GM21360 (cell line): ENCODE measurements around the gene CARNS1.
A peak's percentile ranks its signal among the peaks of the same experiment; 100 is the strongest.

Source experiments
- ATAC-seq: cut with Tn5 transposase; IDR thresholded peaks from one replicate; pipeline ENCODE4 v1.9.1; 2021; ENCODE audit warnings: mild to moderate bottlenecking, moderate library complexity; ENCODE audit not compliant: unreplicated experiment

Gene CARNS1

DNA sequence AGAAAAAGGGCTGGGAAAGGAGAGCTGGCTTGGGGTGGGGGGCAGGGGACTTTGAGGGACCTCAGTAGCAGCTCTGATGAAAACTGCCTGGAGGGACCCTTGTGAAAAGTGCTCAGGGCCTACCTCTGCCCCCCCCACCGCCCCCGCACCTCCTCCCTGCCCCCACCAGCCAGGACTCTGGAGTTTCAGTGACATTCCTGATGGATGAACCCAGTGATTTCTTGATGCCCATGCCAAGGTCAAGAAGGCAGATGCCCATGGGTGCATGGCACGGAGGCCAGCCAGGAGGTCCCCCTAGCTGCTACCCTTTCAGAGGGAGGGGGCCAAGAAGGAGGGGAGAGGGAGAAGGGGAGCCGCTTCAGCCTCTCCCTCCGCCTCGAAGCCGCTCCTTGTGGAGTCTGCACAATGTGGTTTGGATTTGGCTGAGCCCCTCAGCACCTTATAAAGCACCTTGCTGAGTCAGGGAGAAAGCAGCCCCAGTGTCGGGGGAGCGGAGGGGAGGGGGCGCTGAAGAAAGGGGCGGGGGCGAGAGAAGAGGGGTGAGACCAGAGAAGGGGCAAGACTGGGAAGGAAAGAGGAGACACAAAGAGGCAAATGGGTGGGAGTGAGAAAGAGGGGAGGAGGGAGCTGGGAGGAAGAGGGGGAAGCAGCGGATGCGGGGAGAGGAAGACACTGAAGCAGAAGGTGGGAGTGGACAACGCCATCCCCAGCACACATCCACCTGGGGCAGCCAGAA is 40.0 kb upstream of the CARNS1 start:
- no peak for ATAC-seq

DNA sequence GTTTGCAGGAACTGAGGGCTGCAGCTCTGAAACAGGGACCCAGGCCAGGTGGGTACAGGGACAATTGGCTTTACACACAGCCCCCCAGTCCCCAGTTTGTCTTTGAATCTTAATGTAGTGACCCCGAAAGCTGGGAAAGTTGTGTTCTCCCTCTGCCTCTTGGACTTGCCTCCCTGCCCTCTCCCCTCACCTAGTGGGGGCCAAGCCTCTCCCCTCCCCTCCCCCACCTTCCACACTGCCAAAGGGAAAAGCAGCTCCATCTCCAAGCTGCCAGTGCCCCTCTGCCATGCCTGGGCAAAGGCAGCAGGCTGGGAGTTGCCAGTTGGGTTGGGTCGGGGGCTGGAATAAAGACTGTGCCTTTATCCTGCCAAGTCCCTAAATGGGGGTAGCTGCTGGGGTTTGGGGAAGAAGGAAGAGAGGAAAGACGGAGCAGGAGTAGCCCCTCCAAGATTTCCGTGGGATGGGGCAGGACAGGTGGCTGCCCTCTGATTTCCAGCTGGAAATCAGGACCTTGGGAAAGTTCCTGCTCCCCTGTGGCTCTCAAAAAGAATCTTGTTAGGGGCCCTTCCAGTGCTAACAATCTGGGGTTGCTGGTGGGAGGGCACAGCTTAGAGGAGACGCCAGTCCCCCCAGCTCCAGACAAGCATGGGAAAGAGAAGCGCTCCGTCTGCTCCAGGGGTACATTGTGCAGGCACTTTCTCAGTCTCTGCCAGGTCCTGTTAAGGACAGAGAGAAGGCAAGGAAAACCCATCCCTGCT is 39.2 kb upstream of the CARNS1 start:
- ATAC-seq, result no peak

GRCh38 chr11:67376873-67377808 is 38.3 kb upstream of the CARNS1 start:
- no peak for ATAC-seq

GRCh38 chr11:67378544-67378943 is 36.9 kb upstream of the CARNS1 start:
- ATAC-seq, result no peak

DNA sequence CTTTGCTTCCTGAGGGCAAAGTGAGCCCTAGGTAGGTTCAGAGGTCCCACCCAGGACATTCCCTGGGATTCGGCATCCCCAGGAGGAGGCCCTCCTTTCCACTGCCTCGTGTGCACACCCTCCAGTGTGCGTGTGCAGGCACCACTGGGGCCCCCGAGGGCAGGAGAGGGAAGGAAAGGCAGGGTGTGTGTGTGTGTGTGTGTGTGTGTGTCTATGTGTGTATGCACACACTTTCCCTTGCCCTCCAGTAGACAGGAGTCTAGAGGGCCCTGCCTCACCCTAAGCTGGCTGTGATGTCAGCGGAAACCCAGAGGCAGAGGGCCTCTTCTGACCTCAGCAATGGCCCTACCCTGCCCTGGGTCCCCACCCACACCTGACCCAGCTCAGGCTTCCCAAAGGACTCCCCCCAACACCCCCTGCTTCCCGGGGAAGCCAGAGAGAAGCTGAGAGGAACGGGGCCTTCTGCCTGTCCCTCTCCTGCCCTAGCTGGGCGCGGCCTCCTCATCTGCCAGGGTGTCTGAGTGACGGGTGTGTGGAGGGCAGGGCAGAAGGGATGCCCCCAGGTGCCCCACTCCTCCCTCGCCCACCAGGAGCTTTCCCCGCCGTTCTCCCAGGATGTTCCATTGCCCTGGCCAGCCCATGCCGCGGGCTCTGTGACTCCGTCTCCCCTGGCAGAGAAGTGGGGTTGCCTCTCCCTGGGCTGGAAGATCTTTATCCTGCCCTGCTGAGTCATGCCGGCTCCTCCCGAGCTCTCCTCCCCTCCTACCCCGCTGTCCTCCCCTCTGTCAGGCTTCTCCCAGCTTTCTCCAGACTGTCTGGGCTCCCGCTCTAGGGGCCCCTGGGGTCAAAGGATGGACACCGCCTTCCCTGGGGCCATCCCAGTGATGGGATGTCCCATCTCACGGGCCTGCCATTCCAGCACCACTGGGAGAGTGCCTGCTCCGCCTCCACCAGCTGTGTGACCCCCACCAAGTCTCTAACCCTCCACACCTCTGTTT is 36.1 kb upstream of the CARNS1 start:
- no peak for ATAC-seq

DNA sequence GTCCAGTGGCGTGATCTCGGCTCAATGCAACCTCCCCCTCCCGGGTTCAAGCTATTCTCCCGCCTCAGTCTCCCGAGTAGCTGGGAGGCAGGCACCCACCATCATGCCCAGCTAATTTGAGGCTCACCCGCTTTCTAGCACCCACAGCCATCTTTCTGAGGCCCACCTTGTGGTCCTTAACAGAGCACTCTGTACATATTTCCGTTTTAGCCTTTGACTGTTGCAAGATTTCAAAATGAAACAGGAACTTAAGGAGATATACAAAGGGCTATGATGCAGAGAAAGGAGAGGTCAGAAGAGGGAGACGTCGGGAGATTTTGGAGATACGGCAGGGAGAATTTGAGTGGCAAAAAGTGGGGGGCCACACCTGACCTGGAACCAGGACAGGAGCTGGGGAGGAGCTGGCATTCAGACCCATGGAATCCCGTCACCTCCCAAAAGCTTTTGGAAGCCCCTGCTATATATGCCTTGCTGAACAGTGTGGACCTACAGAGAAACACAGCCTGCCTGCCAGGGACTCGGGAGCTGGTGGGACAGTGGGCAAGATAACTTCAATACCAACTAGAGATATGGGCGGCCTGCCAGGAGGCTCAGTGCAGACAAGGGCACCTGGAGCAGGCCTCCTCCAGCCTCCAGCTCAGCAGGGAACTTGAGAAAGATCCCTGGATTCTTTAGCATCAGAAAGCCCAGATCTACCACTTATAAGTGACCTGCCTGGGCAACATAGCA is 34.1 kb upstream of the CARNS1 start:
- no peak for ATAC-seq

GRCh38 chr11:67382276-67383136 is 33.0 kb upstream of the CARNS1 start:
- ATAC-seq, result no peak

DNA sequence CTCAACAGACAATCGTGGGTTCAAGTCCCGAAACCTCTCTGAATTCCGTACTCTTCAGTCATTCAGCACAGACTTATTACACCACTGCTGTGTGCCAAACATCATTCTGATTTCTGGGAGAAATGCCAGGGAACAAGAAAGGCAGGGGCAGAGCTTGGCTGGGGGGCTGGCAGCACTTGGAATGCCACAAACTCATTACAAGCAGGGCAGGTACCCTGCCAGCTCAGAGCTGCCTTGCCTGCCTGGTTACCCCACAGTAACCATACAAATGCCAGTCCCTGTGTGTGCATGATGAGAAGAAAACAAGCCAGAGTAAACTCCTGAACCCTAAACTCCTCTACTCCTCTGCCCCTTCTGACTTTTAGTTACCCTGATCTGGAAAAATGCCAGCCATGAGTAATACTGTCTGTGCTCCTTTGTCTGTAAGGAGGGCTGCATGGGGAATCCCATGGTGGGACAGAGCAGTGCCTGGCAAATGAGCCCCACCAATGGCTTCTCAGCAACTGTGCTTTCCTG is 30.6 kb upstream of the CARNS1 start:
- ATAC-seq, result no peak

DNA sequence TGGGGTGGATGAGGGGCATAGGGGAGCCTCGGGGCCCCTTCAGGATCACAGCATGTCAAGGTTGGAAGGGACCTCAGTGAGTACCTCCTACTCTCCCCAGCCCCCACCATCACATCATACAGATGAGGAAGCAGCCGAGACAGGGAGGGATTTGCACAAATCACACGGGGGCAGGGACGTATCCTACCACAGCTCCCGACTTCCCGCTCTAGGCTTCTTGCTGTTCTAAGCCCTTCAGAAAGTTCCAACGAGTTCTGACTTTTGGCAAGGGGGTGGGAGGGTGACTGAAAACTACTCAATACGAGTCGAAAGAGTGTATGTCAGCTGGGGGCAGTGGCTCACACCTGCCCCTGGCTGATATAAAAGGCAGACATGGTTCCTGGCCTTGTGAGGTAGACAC is 28.4 kb upstream of the CARNS1 start:
- ATAC-seq, result no peak

DNA sequence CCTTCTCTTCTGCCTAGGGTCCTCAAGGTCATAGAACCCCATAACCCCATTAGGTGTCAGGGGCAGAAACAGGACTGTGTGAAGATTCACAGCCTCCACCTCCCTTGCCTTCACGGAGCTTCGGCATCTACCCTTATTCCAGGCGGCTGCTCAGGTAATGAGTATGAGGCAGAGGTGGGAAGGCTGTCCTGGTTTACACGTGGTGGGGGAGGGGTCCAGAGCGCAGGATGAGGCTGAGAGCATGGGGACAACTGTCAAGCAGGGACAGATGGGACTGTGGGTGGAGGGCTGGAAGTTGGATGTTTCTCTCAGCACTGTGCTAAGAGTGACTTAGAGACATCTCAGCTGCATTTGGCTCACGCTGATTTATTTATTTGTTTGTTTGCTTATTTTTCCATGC is 28.0 kb upstream of the CARNS1 start:
- no peak for ATAC-seq

DNA sequence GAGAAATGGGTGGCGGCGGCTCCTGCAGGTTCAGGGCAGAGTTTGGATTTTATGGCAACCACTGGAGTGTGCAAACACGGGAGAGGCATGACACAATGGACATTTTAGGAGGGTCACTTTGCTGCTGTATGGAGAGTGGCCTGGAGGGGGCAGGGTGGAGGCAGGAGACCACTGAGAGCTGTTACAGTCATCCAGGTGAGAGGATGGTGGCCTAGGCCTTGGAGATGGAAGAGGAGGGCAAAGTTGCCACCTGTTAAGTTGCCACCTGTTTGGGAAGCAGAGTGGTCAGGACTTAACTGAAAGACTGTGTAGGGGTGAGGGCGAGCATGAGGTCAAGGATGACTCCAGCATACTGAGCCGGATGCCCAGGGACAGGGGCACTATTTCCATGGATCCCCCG is 26.0 kb upstream of the CARNS1 start:
- no peak for ATAC-seq

- no peak for ATAC-seq
Measured at GRCh38 chr11:67390947-67391303, 24.6 kb upstream of the CARNS1 start.

GRCh38 chr11:67391304-67392182 is 23.9 kb upstream of the CARNS1 start, which contains the start of gene RAD9A:
TSS of gene RAD9A (plus strand) at chr11:67391986. CDS start at chr11:67392045, 59 bp downstream.
- ATAC-seq, result peak; percentile 50

- ATAC-seq, result peak; percentile 10
Measured at GRCh38 chr11:67392183-67392715, 23.2 kb upstream of the CARNS1 start.

- no peak for ATAC-seq
Measured at GRCh38 chr11:67393437-67393836, 22.0 kb upstream of the CARNS1 start.

- no peak for ATAC-seq
Measured at GRCh38 chr11:67393990-67394389, 21.5 kb upstream of the CARNS1 start.
